ENCODE data around the gene S100B.

- TF ChIP-seq EP300 (IDR thresholded peaks at IDR 0.05; ENCODE audit: borderline replicate concordance) (no peak), TAF1 (IDR thresholded peaks at IDR 0.05; ENCODE audit: low read depth) (no peak), ZBTB7A (IDR thresholded peaks at IDR 0.05; ENCODE audit: low read depth) (no peak), MAX (IDR thresholded peaks at IDR 0.05) (no peak), YY1 (IDR thresholded peaks at IDR 0.05; ENCODE audit: low read depth) (no peak), CEBPB (IDR thresholded peaks at IDR 0.05) (no peak), RAD21 (IDR thresholded peaks at IDR 0.05; ENCODE audit: low read depth) (no peak), CREB1 (IDR thresholded peaks at IDR 0.05; ENCODE audit: low read depth) (no peak), REST (IDR thresholded peaks at IDR 0.05; ENCODE audit: low read depth) (no peak), FOXM1 (IDR thresholded peaks at IDR 0.05; ENCODE audit: borderline replicate concordance, low read depth) (no peak), USF1 (IDR thresholded peaks at IDR 0.05) (no peak), EGR1 (IDR thresholded peaks at IDR 0.05) (no peak), NFIC (IDR thresholded peaks at IDR 0.05) (no peak)
These were observed 1.7 kb downstream of the S100B start for GRCh38 chr21:46603228-46603627.
